Naive thymus-derived CD4-positive, alpha-beta T cell (primary cell): ENCODE data around the gene CCK. TPM values are rescaled to one million over a fixed set of nuclear protein-coding genes. Genes with fewer than 3 reads are reported as not detected.
A peak's percentile ranks its signal among the peaks of the same experiment; 100 is the strongest.

Experiments used
- ATAC-seq: fragments of 150-1000 bp; cut with Tn5 transposase; 2 replicates; pipeline ENCODE4 v1.10.0; 2021; ENCODE audit warnings: mild to moderate bottlenecking, moderate library complexity
- CTCF ChIA-PET: fragments of 350-600 bp; sonication (Branson Sonifier 250); formaldehyde crosslinking; loops from one replicate; lab custom pipeline; 2021; ENCODE audit warnings: antibody characterized with exemption; lab: Charles Lee
- POLR2A ChIA-PET: fragments of 350-600 bp; sonication (Branson Sonifier 250); formaldehyde crosslinking; loops from one replicate; lab custom pipeline; 2021; ENCODE audit warnings: antibody characterized with exemption, inconsistent platforms; lab: Charles Lee
- DNase-seq, 9 donors: peaks; one replicate each; pipeline versions ENCODE4 v3.0.0 to v3.0.0-alpha.2; 2020 to 2022; ENCODE audit warnings: mixed read lengths in 1 of 9
- H3K27ac ChIP-seq: one replicate; pipeline ENCODE4 v1.7.0; 2013; ENCODE audit warnings: mild to moderate bottlenecking, low read depth, low read length, moderate library complexity
- H3K27me3 ChIP-seq, 2 donors: one replicate each; pipeline ENCODE4 v1.7.0; 2013; ENCODE audit warnings: low read length in 2 of 2, mild to moderate bottlenecking in 2 of 2, moderate library complexity in 2 of 2; ENCODE audit not compliant: control insufficient read depth in 2 of 2, insufficient read depth in 2 of 2
- H3K36me3 ChIP-seq, 3 experiments: 1 replicate in 2 of 3; 2 replicates in 1 of 3; pipeline ENCODE4 v1.7.0; 2013; ENCODE audit warnings: low read length in 3 of 3, mild to moderate bottlenecking in 3 of 3, moderate library complexity in 1 of 3; ENCODE audit not compliant: insufficient read depth in 3 of 3, control insufficient read depth in 2 of 3
- H3K4me1 ChIP-seq, 2 donors: one replicate each; pipeline ENCODE4 v1.7.0; 2013; ENCODE audit warnings: low read length in 2 of 2, mild to moderate bottlenecking in 2 of 2, moderate library complexity in 1 of 2; ENCODE audit not compliant: control insufficient read depth in 2 of 2, insufficient read depth in 2 of 2
- H3K4me3 ChIP-seq: 2 replicates; pipeline ENCODE4 v1.7.0; 2013; ENCODE audit warnings: mild to moderate bottlenecking, low read length
- H3K9me3 ChIP-seq, 3 experiments: 1 replicate in 2 of 3; 2 replicates in 1 of 3; pipeline ENCODE4 v1.7.0; 2013; ENCODE audit warnings: low read length in 3 of 3; ENCODE audit not compliant: control insufficient read depth in 2 of 3
- H3K27ac Mint-ChIP-seq, 9 donors: one replicate each; pipeline ENCODE4 v1.8.0; 2020 to 2022; ENCODE audit warnings: mixed read lengths in 9 of 9, mild to moderate bottlenecking in 8 of 9, moderate library complexity in 5 of 9, inconsistent platforms in 2 of 9
- H3K27me3 Mint-ChIP-seq, 5 donors: one replicate each; pipeline ENCODE4 v1.8.0; 2021 to 2022; ENCODE audit warnings: mixed read lengths in 5 of 5, mild to moderate bottlenecking in 1 of 5
- H3K36me3 Mint-ChIP-seq, 5 donors: one replicate each; pipeline ENCODE4 v1.8.0; 2020 to 2022; ENCODE audit warnings: mixed read lengths in 5 of 5, mild to moderate bottlenecking in 3 of 5, inconsistent platforms in 1 of 5
- H3K4me1 Mint-ChIP-seq, 7 donors: one replicate each; pipeline ENCODE4 v1.8.0; 2020 to 2022; ENCODE audit warnings: mixed read lengths in 7 of 7, mild to moderate bottlenecking in 3 of 7, inconsistent platforms in 1 of 7
- H3K4me3 Mint-ChIP-seq, 10 donors: one replicate each; pipeline ENCODE4 v1.8.0; 2020 to 2022; ENCODE audit warnings: mild to moderate bottlenecking in 10 of 10, mixed read lengths in 10 of 10, moderate library complexity in 6 of 10, inconsistent platforms in 2 of 10
- H3K9me3 Mint-ChIP-seq, 11 donors: one replicate each; pipeline ENCODE4 v1.8.0; 2020 to 2022; ENCODE audit warnings: mixed read lengths in 11 of 11, mild to moderate bottlenecking in 4 of 11, inconsistent platforms in 1 of 11, moderate library complexity in 1 of 11
- intact Hi-C, 2 donors: fragments of 100-400 bp; cut with micrococcal nuclease; formaldehyde crosslinking; loops; one replicate each; pipeline ENCODE4 v1.15.1; 2023
- polyA plus RNA-seq, 2 donors: library from polyadenylated mRNA; unstranded; fragments of 300-500 nt; fragmentation: Illumina TruSeq; gene quantifications; one replicate each; pipeline ENCODE4 v1.2.3, GENCODE V29; 2021
- total RNA-seq, 6 experiments: library from RNA in 5 of 6; stranded (reverse) in 5 of 6; gene quantifications; 1 replicate in 5 of 6; 2 replicates in 1 of 6; pipeline ENCODE4 v1.2.3 and lab custom pipeline; 2021 to 2026

Gene CCK
- total and polyA plus RNA-seq, 7 experiments from 2014 or later: not detected

- Mint-ChIP-seq H3K4me1 (peaks cover 2 to 19% (median 13%) of the 10 kb centered on the region in 7 donors), H3K9me3 (peaks cover 0 to 4% (median 0%) of the 10 kb centered on the region in 11 donors), H3K27ac (no peak overlapping the region), H3K27me3 (peaks cover 57 to 80% (median 74%) of the 10 kb centered on the region in 5 donors), H3K4me3 (peak overlapping the region in 9 of 10 donors; percentile 27 to 75 (median 49)), H3K36me3 (no peaks in the 10 kb centered on the region)
- Histone ChIP-seq H3K4me3 (no peak overlapping the region), H3K27ac (no peak overlapping the region), H3K27me3 (peaks cover 0 to 15% of the 10 kb centered on the region in 2 donors), H3K9me3 (no peaks in the 10 kb centered on the region), H3K36me3 (no peaks in the 10 kb centered on the region), H3K4me1 (peaks cover 0 to 7% of the 10 kb centered on the region in 2 donors)
- ATAC-seq (no peak), DNase-seq (peak in 1 of 9 donors; percentile 15)
- POLR2A ChIA-PET: no interaction called here
- intact Hi-C loops: no loop called here
- CTCF ChIA-PET: no interaction called here
These were observed 1.5 kb downstream of the CCK start for GRCh38 chr3:42264399-42265058.

GRCh38 chr3:42263354-42264346, 2.3 kb downstream of the CCK start:
- ChIA-PET CTCF (interaction anchor here (0.6 to 0.8 kb wide), 2 partner anchors 14 to 42 kb away, joined by 3 read pairs; no protein-coding TSS in a partner anchor), POLR2A (no interaction called here)
- Histone ChIP-seq H3K4me1 (peaks cover 0 to 7% of the 10 kb centered on the region in 2 donors), H3K27ac (no peak overlapping the region), H3K9me3 (no peaks in the 10 kb centered on the region), H3K27me3 (peaks cover 0 to 15% of the 10 kb centered on the region in 2 donors), H3K36me3 (no peaks in the 10 kb centered on the region), H3K4me3 (no peak overlapping the region)
- Mint-ChIP-seq H3K4me3 (peak overlapping the region in 6 of 10 donors; percentile 23 to 75 (median 52)), H3K9me3 (peaks cover 0 to 4% (median 0%) of the 10 kb centered on the region in 11 donors), H3K36me3 (no peaks in the 10 kb centered on the region), H3K4me1 (peaks cover 2 to 19% (median 13%) of the 10 kb centered on the region in 7 donors), H3K27ac (no peak overlapping the region), H3K27me3 (peaks cover 56 to 76% (median 69%) of the 10 kb centered on the region in 5 donors)
- intact Hi-C loops: no loop called here
- DNase-seq (peak in 2 of 9 donors; percentile 15 to 30), ATAC-seq (peak; percentile 32)

- Mint-ChIP-seq H3K4me3 (peak overlapping the region in 1 of 10 donors; percentile 75), H3K27me3 (peaks cover 50 to 78% (median 65%) of the 10 kb centered on the region in 5 donors), H3K4me1 (peaks cover 2 to 19% (median 13%) of the 10 kb centered on the region in 7 donors), H3K9me3 (peaks cover 0 to 3% (median 0%) of the 10 kb centered on the region in 11 donors), H3K27ac (no peak overlapping the region), H3K36me3 (no peaks in the 10 kb centered on the region)
- Histone ChIP-seq H3K27ac (no peak overlapping the region), H3K36me3 (no peaks in the 10 kb centered on the region), H3K4me1 (peaks cover 0 to 7% of the 10 kb centered on the region in 2 donors), H3K9me3 (no peaks in the 10 kb centered on the region), H3K27me3 (peaks cover 0 to 15% of the 10 kb centered on the region in 2 donors), H3K4me3 (no peak overlapping the region)
- CTCF ChIA-PET: interaction anchor here (0.7 to 1.8 kb wide), 2 partner anchors 15 to 181 kb away, joined by 5 to 6 read pairs; no protein-coding TSS in a partner anchor
- POLR2A ChIA-PET: no interaction called here
- no peak for ATAC-seq
- DNase-seq: no peak
- intact Hi-C loops: no loop called here
These were observed 3.5 kb downstream of the CCK start for GRCh38 chr3:42262525-42262924.

- ChIA-PET CTCF (no interaction called here), POLR2A (no interaction called here)
- no peaks in the 10 kb centered on the region for H3K4me1 ChIP-seq
- no peak for DNase-seq
- H3K4me3 Mint-ChIP-seq: no peak overlapping the region
- intact Hi-C loops: no loop called here
- no peak for ATAC-seq
- peaks cover 0 to 2% (median 0%) of the 10 kb centered on the region in 11 donors for H3K9me3 Mint-ChIP-seq
- no peaks in the 10 kb centered on the region for H3K36me3 ChIP-seq
- H3K4me3 ChIP-seq: no peak overlapping the region
- H3K27ac Mint-ChIP-seq: no peak overlapping the region
- no peaks in the 10 kb centered on the region for H3K27me3 ChIP-seq
- H3K27me3 Mint-ChIP-seq: peaks cover 17 to 57% (median 40%) of the 10 kb centered on the region in 5 donors
- no peaks in the 10 kb centered on the region for H3K9me3 ChIP-seq
- H3K36me3 Mint-ChIP-seq: no peaks in the 10 kb centered on the region
- H3K27ac ChIP-seq: no peak overlapping the region
- peaks cover 0 to 5% (median 0%) of the 10 kb centered on the region in 7 donors for H3K4me1 Mint-ChIP-seq
These were observed 9.0 kb downstream of the CCK start for GRCh38 chr3:42257007-42257406.

- ChIA-PET POLR2A (no interaction called here), CTCF (no interaction called here)
- no peaks in the 10 kb centered on the region for H3K4me1 ChIP-seq
- Mint-ChIP-seq H3K4me1 (peaks cover 0 to 5% (median 0%) of the 10 kb centered on the region in 7 donors), H3K9me3 (peaks cover 0 to 2% (median 0%) of the 10 kb centered on the region in 11 donors), H3K4me3 (no peak overlapping the region), H3K27me3 (peaks cover 17 to 49% (median 33%) of the 10 kb centered on the region in 5 donors), H3K36me3 (no peaks in the 10 kb centered on the region), H3K27ac (no peak overlapping the region)
- H3K27me3 ChIP-seq: no peaks in the 10 kb centered on the region
- no peak overlapping the region for H3K4me3 ChIP-seq
- intact Hi-C loops: no loop called here
- H3K9me3 ChIP-seq: no peaks in the 10 kb centered on the region
- DNase-seq: no peak
- no peak overlapping the region for H3K27ac ChIP-seq
- no peak for ATAC-seq
- H3K36me3 ChIP-seq: no peaks in the 10 kb centered on the region
These were observed 9.7 kb downstream of the CCK start for GRCh38 chr3:42256135-42256819.

- Histone ChIP-seq H3K36me3 (no peaks in the 10 kb centered on the region), H3K9me3 (no peaks in the 10 kb centered on the region), H3K27ac (no peak overlapping the region), H3K4me3 (no peak overlapping the region), H3K4me1 (no peaks in the 10 kb centered on the region), H3K27me3 (no peaks in the 10 kb centered on the region)
- Mint-ChIP-seq H3K4me1 (peaks cover 0 to 5% (median 0%) of the 10 kb centered on the region in 7 donors), H3K9me3 (peaks cover 0 to 2% (median 0%) of the 10 kb centered on the region in 11 donors), H3K27ac (no peak overlapping the region), H3K4me3 (no peak overlapping the region), H3K27me3 (peaks cover 8 to 35% (median 21%) of the 10 kb centered on the region in 5 donors), H3K36me3 (no peaks in the 10 kb centered on the region)
- ChIA-PET CTCF (interaction anchor here (0.8 kb wide), 1 partner anchor 196 kb away, joined by 3 read pairs; no protein-coding TSS in a partner anchor), POLR2A (no interaction called here)
- no peak for DNase-seq
- no peak for ATAC-seq
- intact Hi-C loops: no loop called here
These were observed 11.4 kb downstream of the CCK start for GRCh38 chr3:42254566-42254965.
